ENCODE data around the gene BFAR. TPM values are rescaled to one million over a fixed set of nuclear protein-coding genes. Genes with fewer than 3 reads are reported as not detected.
"Not testable (repeated sequence)": the region's sequence is repeated elsewhere in the genome, so short reads cannot be mapped to it uniquely, and the experiment has no call there.

BFAR gene
- total RNA-seq, 1 experiment from 2014 or later, result 99.8 TPM

DNA sequence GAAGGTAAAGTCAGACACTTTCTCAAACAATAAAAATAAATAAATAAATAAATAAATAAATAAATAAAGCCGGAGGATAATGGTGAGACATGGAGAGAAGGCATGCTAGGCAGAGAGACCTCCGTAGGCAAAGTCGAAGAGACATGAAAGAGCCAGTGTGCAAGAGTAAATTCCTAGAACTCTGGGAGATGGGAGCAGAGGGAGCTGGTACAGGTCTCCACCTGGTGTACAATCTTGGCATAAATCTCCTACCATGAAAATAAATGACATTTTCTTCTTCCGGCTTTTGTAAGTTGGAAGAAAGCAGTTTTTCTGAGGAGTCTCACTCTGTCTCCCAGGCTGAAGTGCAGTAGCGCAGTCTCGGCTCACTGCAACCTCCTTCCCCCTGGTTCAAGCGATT is 69.1 kb downstream of the BFAR start:
- DNase-seq; H3K36me3 ChIP-seq (replicated peaks; ENCODE audit: control insufficient read depth, insufficient read depth, low read length); H3K4me3 ChIP-seq (ENCODE audit: insufficient read depth, low read depth, low read length); H3K27me3 ChIP-seq (ENCODE audit: control insufficient read depth, insufficient read depth, low read length): not testable (repeated sequence)

DNA sequence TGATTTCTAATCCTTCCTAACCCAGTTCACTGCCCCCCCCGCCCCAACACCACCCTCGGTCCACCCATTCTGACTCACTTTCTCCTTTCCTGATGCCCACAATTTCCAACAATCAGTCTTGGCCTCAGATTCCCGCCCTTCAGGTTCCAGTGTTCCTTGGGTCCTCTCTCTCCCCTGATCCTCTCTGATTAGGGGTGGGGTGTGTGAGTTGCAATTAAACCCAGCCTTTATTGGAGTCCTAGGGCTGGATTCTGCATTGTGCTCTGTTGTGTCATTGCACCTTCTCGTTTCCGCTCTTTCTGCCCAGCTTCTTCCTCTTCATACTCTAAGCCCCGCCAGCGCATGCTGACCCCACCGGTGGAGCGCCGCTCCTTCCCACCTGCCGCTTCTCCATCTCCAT is 69.9 kb downstream of the BFAR start:
- H3K36me3 ChIP-seq (replicated peaks; ENCODE audit: control insufficient read depth, insufficient read depth, low read length); H3K27me3 ChIP-seq (ENCODE audit: control insufficient read depth, insufficient read depth, low read length); H3K4me3 ChIP-seq (ENCODE audit: insufficient read depth, low read depth, low read length); DNase-seq: not testable (repeated sequence)

DNA sequence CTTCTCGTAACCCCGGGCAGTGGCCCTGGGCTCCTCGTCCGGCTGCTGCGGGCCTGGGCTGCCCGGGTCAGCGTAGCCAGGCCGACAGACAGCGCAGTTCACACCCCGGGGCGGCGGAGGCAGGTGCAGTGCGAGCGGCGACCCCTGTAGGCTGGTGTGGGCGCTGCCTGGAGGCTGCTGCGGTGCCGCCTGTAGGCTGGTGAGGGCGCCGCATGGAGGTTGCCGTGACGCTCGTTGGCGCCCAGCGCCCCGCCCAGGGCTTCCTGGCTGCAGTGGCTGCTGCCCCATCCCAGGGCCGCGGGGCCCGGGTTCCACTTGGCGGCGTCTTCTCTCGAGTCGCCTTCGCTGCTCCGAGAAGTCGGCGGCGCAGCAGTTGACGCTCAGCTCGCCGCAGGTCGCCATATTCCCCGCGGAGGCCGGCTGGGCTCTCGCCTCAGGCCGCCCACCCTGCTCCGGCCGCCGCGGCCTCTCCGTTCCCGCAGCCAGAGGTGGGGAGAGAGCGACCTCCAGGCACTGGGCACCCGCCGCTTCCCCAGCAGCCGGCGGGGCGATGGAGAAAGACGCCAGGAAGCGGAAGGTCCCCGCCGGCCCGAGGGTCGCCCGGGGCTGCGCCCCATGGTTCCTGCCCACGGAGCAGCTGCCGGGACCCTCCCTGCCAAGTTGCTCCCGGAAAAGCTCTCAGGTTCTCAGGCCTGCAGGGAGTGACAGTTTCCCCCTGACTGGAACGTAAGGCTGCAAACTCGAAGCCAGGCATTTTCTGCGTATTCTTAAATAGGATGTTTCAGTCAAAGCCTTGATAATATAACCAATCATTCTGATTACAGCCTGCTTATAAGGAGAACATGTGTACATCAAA is 70.6 kb downstream of the BFAR start, which contains the start of gene NPIPA3:
TSS of gene NPIPA3 (plus strand) at position 256 of the 856 bp plus-strand sequence. CDS start 5,533 bp downstream, outside the sequence.
- DNase-seq; H3K4me3 ChIP-seq (ENCODE audit: insufficient read depth, low read depth, low read length); H3K36me3 ChIP-seq (replicated peaks; ENCODE audit: control insufficient read depth, insufficient read depth, low read length); H3K27me3 ChIP-seq (ENCODE audit: control insufficient read depth, insufficient read depth, low read length): not testable (repeated sequence)

Other genes with a start within 250 kb of the BFAR start
- 33.2 and 42.7 TPM in 2 replicates for gene PARN, start 2.7 kb upstream of the BFAR start, total RNA-seq (2014; rRNA removed; shearing (Covaris generic))
- not detected in 2 replicates for gene PLA2G10, start 61.4 kb downstream of the BFAR start, total RNA-seq (2014; rRNA removed; shearing (Covaris generic))
- gene NPIPA3, start 70.5 kb downstream of the BFAR start, total RNA-seq (2014; rRNA removed; shearing (Covaris generic)), result 0.70 and 1.1 TPM in 2 replicates
- 0.94 and 3.9 TPM in 2 replicates for gene NPIPA2, start 109.6 kb downstream of the BFAR start, total RNA-seq (2014; rRNA removed; shearing (Covaris generic))
- gene NOMO1, start 200.8 kb downstream of the BFAR start, total RNA-seq (2014; rRNA removed; shearing (Covaris generic)), result 67.5 and 68.0 TPM in 2 replicates

All from H7 (cell line).